ENCODE results near the gene OSBPL3.

GRCh38 chr7:24908166-24908565 lies 71.8 kb downstream of the OSBPL3 start:
- TF ChIP-seq CTCF (IDR thresholded peaks at IDR 0.05) (no peak), EZH2 (IDR thresholded peaks at IDR 0.05; ENCODE audit: borderline replicate concordance, insufficient read depth, low read depth, low read length, poor library complexity, severe bottlenecking) (no peak)

Data from B cell (primary cell).